ENCODE measurements around the gene GLIS1.

Gene GLIS1

DNA sequence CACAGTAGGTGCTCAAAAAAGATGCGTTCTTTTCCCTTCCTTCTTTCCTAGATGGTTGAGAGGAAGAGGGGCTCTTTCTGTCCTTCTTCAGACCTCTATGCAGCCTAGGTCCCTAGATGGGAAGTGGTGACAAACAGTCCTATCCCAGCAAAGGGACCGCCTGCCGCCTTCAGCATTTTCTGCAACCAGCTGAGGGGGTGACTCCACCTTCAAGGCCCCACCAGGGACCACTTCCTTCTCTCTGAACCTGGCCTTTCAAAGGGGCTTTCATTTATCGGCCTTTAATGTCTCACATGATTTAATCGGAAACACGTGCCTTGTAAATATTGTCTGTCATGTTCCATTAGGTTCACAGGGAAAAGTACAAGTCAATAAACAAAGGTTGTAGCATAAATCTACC, 32.6 kb downstream of the GLIS1 start:
- H3K4me3 ChIP-seq (ENCODE audit: low read length), result no peak overlapping the region
- no peaks in the 10 kb centered on the region for H3K9me3 ChIP-seq (replicated peaks; ENCODE audit: insufficient read depth, low read length)
- H4K20me1 ChIP-seq (ENCODE audit: insufficient read depth, low read length), result no peaks in the 10 kb centered on the region
- no peaks in the 10 kb centered on the region for H3K9me2 ChIP-seq (replicated peaks; ENCODE audit: insufficient read depth, low read length)
- DNase-seq, result no peak
- no peak overlapping the region for H3K4me2 ChIP-seq (ENCODE audit: low read depth, low read length)
- H3K27ac ChIP-seq (ENCODE audit: low read length), result no peak overlapping the region
- H3K36me3 ChIP-seq (replicated peaks; ENCODE audit: insufficient read depth, low read length), result no peaks in the 10 kb centered on the region
- no peak overlapping the region for H2AFZ ChIP-seq (ENCODE audit: low read length)
- H3K4me1 ChIP-seq (ENCODE audit: low read length), result no peaks in the 10 kb centered on the region
- H3K9ac ChIP-seq (ENCODE audit: low read length), result no peak overlapping the region
- no peaks in the 10 kb centered on the region for H3F3A ChIP-seq (ENCODE audit: insufficient read depth, low read length)
- H3K79me2 ChIP-seq (ENCODE audit: low read length), result no peaks in the 10 kb centered on the region
- no peaks in the 10 kb centered on the region for H3K27me3 ChIP-seq (replicated peaks; ENCODE audit: insufficient read depth, low read length)
- TF ChIP-seq EZH2phosphoT487 (IDR thresholded peaks at IDR 0.05; ENCODE audit: low read length) (no peak), CTCF (IDR thresholded peaks at IDR 0.05; ENCODE audit: low read length) (no peak), EZH2 (optimal IDR thresholded peaks at IDR 0.05; ENCODE audit: low read depth, low read length) (no peak)

DNA sequence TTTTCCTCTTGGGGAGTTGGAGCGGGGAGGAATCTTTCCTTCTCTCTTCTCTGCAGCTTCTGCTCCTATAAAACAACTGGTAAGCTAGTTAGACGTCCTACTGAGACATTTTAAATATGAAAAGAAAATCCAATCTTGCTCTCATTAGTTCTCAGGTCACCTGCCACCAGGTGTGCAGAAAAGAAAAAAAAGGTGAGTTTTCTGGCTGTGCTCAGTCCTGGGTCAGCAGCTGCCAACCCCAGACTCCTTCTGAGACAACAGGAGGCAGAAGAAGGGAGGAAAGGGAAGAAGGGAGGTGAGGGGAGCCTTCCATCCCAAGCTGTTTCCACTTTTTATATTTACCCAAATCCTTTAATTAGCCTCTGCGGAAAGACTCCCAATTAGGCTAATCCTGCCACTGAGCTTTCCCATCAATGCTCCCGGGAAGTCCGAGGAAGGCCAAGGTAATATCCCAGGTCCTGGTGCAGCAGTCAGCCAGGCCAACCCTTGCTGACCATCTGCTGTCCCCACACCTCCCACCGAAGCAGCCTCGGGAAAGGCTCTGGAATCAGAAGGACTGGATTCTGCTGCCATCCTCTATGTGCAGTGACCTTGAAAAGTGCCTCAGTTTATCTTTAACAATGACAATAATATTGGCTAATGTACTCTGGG, 33.4 kb downstream of the GLIS1 start:
- H3K4me3 ChIP-seq (ENCODE audit: low read length), result no peak overlapping the region

DNA sequence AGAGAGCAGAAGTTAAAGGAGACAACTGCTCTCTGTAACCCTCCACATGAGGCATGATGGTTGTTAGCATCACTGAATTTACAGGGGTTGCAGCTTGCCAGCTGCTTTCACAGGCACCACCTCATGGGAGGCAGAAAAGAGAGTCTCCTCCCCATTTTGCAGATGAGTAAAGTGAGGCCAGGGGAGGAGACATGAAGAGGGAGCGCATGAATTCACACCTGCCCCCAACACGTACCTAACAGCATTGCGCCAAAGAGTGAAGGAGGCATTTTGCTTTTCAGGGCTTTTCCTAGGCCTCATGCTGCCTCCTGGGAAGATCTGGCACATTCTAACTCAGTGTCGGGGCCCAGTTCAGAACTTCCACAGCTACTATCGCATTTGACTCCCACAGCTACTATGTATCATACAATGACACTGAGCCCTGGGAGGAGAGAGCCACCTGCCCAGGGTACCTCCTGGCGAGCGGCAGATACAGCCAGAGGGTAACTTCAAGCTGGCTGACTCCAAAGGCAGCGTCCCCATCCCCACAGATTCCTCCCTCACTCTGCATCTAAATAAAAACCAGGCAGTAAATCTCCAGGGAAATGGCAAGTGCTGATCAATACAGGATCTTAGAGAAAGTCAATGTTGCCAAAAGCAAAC, 34.0 kb downstream of the GLIS1 start:
- no peak overlapping the region for H3K27ac ChIP-seq (ENCODE audit: low read length)
- no peaks in the 10 kb centered on the region for H3K9me3 ChIP-seq (replicated peaks; ENCODE audit: insufficient read depth, low read length)
- no peaks in the 10 kb centered on the region for H3K9me2 ChIP-seq (replicated peaks; ENCODE audit: insufficient read depth, low read length)
- no peaks in the 10 kb centered on the region for H3K36me3 ChIP-seq (replicated peaks; ENCODE audit: insufficient read depth, low read length)
- H3K79me2 ChIP-seq (ENCODE audit: low read length), result no peaks in the 10 kb centered on the region
- no peak overlapping the region for H3K9ac ChIP-seq (ENCODE audit: low read length)
- H3K4me1 ChIP-seq (ENCODE audit: low read length), result no peaks in the 10 kb centered on the region
- H3K4me3 ChIP-seq (ENCODE audit: low read length), result no peak overlapping the region
- H2AFZ ChIP-seq (ENCODE audit: low read length), result no peak overlapping the region
- no peaks in the 10 kb centered on the region for H3F3A ChIP-seq (ENCODE audit: insufficient read depth, low read length)
- no peaks in the 10 kb centered on the region for H3K27me3 ChIP-seq (replicated peaks; ENCODE audit: insufficient read depth, low read length)
- H4K20me1 ChIP-seq (ENCODE audit: insufficient read depth, low read length), result no peaks in the 10 kb centered on the region
- H3K4me2 ChIP-seq (ENCODE audit: low read depth, low read length), result no peak overlapping the region
- TF ChIP-seq CTCF (IDR thresholded peaks at IDR 0.05; ENCODE audit: low read length) (no peak), EZH2phosphoT487 (IDR thresholded peaks at IDR 0.05; ENCODE audit: low read length) (no peak), EZH2 (optimal IDR thresholded peaks at IDR 0.05; ENCODE audit: low read depth, low read length) (no peak)
- no peak for DNase-seq

More for the DNA sequence above, 33.4 kb downstream of the GLIS1 start:
- Histone ChIP-seq H3K9me2 (replicated peaks; ENCODE audit: insufficient read depth, low read length) (no peaks in the 10 kb centered on the region), H4K20me1 (ENCODE audit: insufficient read depth, low read length) (no peaks in the 10 kb centered on the region), H2AFZ (ENCODE audit: low read length) (no peak overlapping the region), H3K4me1 (ENCODE audit: low read length) (no peaks in the 10 kb centered on the region), H3K79me2 (ENCODE audit: low read length) (no peaks in the 10 kb centered on the region), H3F3A (ENCODE audit: insufficient read depth, low read length) (no peaks in the 10 kb centered on the region), H3K9me3 (replicated peaks; ENCODE audit: insufficient read depth, low read length) (no peaks in the 10 kb centered on the region), H3K9ac (ENCODE audit: low read length) (no peak overlapping the region), H3K27me3 (replicated peaks; ENCODE audit: insufficient read depth, low read length) (no peaks in the 10 kb centered on the region), H3K4me2 (ENCODE audit: low read depth, low read length) (no peak overlapping the region), H3K27ac (ENCODE audit: low read length) (no peak overlapping the region), H3K36me3 (replicated peaks; ENCODE audit: insufficient read depth, low read length) (no peaks in the 10 kb centered on the region)
- no peak for TF ChIP-seq CTCF (IDR thresholded peaks at IDR 0.05; ENCODE audit: low read length)
- no peak for TF ChIP-seq EZH2 (optimal IDR thresholded peaks at IDR 0.05; ENCODE audit: low read depth, low read length)
- TF ChIP-seq EZH2phosphoT487 (IDR thresholded peaks at IDR 0.05; ENCODE audit: low read length), result no peak
- no peak for DNase-seq
